ENCODE data around the gene ZG16B. TPM values are rescaled to one million over a fixed set of nuclear protein-coding genes. Genes with fewer than 3 reads are reported as not detected.

The ZG16B gene
- total RNA-seq, 1 experiment from 2014 or later, result not detected

GRCh38 chr16:2819179-2819938 is 10.7 kb upstream of the ZG16B start:
- H3K4me1 ChIP-seq (ENCODE audit: insufficient read depth, low read length), result no peaks in the 10 kb centered on the region
- H4K5ac ChIP-seq (ENCODE audit: insufficient read length, low read depth, low read length), result no peak overlapping the region
- H3K18ac ChIP-seq (ENCODE audit: insufficient read length, low read depth, low read length), result no peak overlapping the region
- no peaks in the 10 kb centered on the region for H3K27me3 Mint-ChIP-seq (ENCODE audit: low read depth)
- H3K27me3 ChIP-seq (ENCODE audit: insufficient read depth, low read length), result no peaks in the 10 kb centered on the region
- no peak overlapping the region for H4K91ac ChIP-seq (ENCODE audit: insufficient read length, low read depth, low read length)
- no peak overlapping the region for H3K56ac ChIP-seq (ENCODE audit: insufficient read length, low read depth, low read length)
- H3T11ph ChIP-seq (ENCODE audit: low read length), result no peak overlapping the region
- no peak overlapping the region for H4K8ac ChIP-seq (replicated peaks; ENCODE audit: insufficient read length, low read depth, low read length)
- H3K27ac ChIP-seq (ENCODE audit: insufficient read length, low read depth, low read length), result no peak overlapping the region
- no peak overlapping the region for H2BK5ac ChIP-seq (ENCODE audit: insufficient read length, low read length)
- no peak overlapping the region for H3K9ac ChIP-seq (ENCODE audit: extremely low read depth, insufficient read length, low read length)
- no peak overlapping the region for H2AK5ac ChIP-seq (ENCODE audit: insufficient read length, low read length)
- H3K4me2 ChIP-seq (ENCODE audit: insufficient read depth, insufficient read length, low read length), result no peak overlapping the region
- H2BK12ac ChIP-seq (ENCODE audit: insufficient read length, low read depth, low read length), result no peak overlapping the region
- DNase-seq, result no peak
- no peak overlapping the region for H3K4ac ChIP-seq (ENCODE audit: low read depth, low read length)
- H3K79me2 ChIP-seq (ENCODE audit: insufficient read depth, low read length), result no peaks in the 10 kb centered on the region
- no peaks in the 10 kb centered on the region; a peak in 1 of 4 replicates for H3K4me1 Mint-ChIP-seq
- H4K20me1 ChIP-seq (ENCODE audit: control insufficient read depth, insufficient read depth, insufficient read length), result no peaks in the 10 kb centered on the region
- no peaks in the 10 kb centered on the region; a peak in 1 of 7 replicates for H3K36me3 Mint-ChIP-seq (ENCODE audit: insufficient read depth in 1 of 3, low read depth in 3 of 3)
- H2AFZ ChIP-seq (ENCODE audit: low read length), result no peak overlapping the region
- no peak overlapping the region; the same call in 1 of the 2 replicates for H3K14ac ChIP-seq (ENCODE audit: insufficient read depth, low read length)
- H3K23me2 ChIP-seq (ENCODE audit: insufficient read length, low read depth, low read length, poor library complexity, severe bottlenecking), result no peaks in the 10 kb centered on the region
- no peaks in the 10 kb centered on the region for H3K79me1 ChIP-seq (ENCODE audit: insufficient read depth, low read depth, low read length, poor library complexity, severe bottlenecking)
- no peak for TF ChIP-seq CTCF (conservative IDR thresholded peaks at IDR 0.05)
- no CpG with 5 or more reads among the region's 18 CpGs for WGBS (ENCODE audit: extremely low coverage, insufficient read length, low lambda C conversion rate)
- H3K9me3 Mint-ChIP-seq, result no peaks in the 10 kb centered on the region
- H3K4me3 Mint-ChIP-seq, result no peak overlapping the region
- H3K23ac ChIP-seq (ENCODE audit: insufficient read length, low read depth, low read length), result no peak overlapping the region
- H2BK15ac ChIP-seq (ENCODE audit: low read depth, low read length), result no peak overlapping the region
- H3K27ac Mint-ChIP-seq, result no peak overlapping the region
- H2BK120ac ChIP-seq (ENCODE audit: low read depth, low read length, poor library complexity, severe bottlenecking), result no peak overlapping the region
- no peak overlapping the region for H2BK20ac ChIP-seq (ENCODE audit: low read depth, low read length, poor library complexity, severe bottlenecking)
- no peaks in the 10 kb centered on the region for H3K9me3 ChIP-seq (ENCODE audit: control insufficient read depth, low read depth, low read length)

Measured in H9 (cell line).